H9 (cell line): ENCODE results near the gene EMC8. TPM values are rescaled to one million over a fixed set of nuclear protein-coding genes. Genes with fewer than 3 reads are reported as not detected.

Experiments used
- DNase-seq: peaks from one replicate; pipeline ENCODE4 v3.0.0-alpha.2; 2017
- H2AFZ ChIP-seq: one replicate; pipeline ENCODE4 v1.6.1; 2013; ENCODE audit warnings: mild to moderate bottlenecking, low read length, control low read depth, moderate library complexity
- H2AK5ac ChIP-seq: 2 replicates; pipeline ENCODE4 v1.6.1; 2013; ENCODE audit warnings: low read length, control low read depth, mixed read lengths; ENCODE audit not compliant: insufficient read length
- H2BK120ac ChIP-seq: one replicate; pipeline ENCODE4 v1.6.1; 2013; ENCODE audit warnings: low read depth, mild to moderate bottlenecking, low read length, control low read depth, inconsistent platforms; ENCODE audit not compliant: poor library complexity, severe bottlenecking
- H2BK12ac ChIP-seq: 2 replicates; pipeline ENCODE4 v1.6.1; 2013; ENCODE audit warnings: low read length, control low read depth, mixed read lengths, low read depth; ENCODE audit not compliant: insufficient read length
- H2BK15ac ChIP-seq: 2 replicates; pipeline ENCODE4 v1.6.1; 2013; ENCODE audit warnings: low read depth, low read length, control low read depth
- H2BK20ac ChIP-seq: one replicate; pipeline ENCODE4 v1.6.1; 2013; ENCODE audit warnings: low read depth, mild to moderate bottlenecking, low read length, control low read depth, inconsistent platforms; ENCODE audit not compliant: poor library complexity, severe bottlenecking
- H2BK5ac ChIP-seq: 2 replicates; pipeline ENCODE4 v1.6.1; 2013; ENCODE audit warnings: low read length, control low read depth, mixed read lengths; ENCODE audit not compliant: insufficient read length
- H3K14ac ChIP-seq: 2 replicates; pipeline ENCODE4 v1.6.1; 2013; ENCODE audit warnings: low read length, control low read depth; ENCODE audit not compliant: insufficient read depth
- H3K18ac ChIP-seq: 2 replicates; pipeline ENCODE4 v1.6.1; 2013; ENCODE audit warnings: low read depth, mild to moderate bottlenecking, mixed read lengths, low read length, control low read depth; ENCODE audit not compliant: insufficient read length
- H3K23ac ChIP-seq: 2 replicates; pipeline ENCODE4 v1.6.1; 2013; ENCODE audit warnings: low read length, control low read depth, mixed read lengths, low read depth; ENCODE audit not compliant: insufficient read length
- H3K23me2 ChIP-seq: 2 replicates; pipeline ENCODE4 v1.6.1; 2013; ENCODE audit warnings: low read depth, mild to moderate bottlenecking, mixed read lengths, low read length, control low read depth; ENCODE audit not compliant: insufficient read length, poor library complexity, severe bottlenecking
- H3K27ac ChIP-seq: 2 replicates; pipeline ENCODE4 v1.5.1; 2013; ENCODE audit warnings: low read length, control low read depth, mixed read lengths, low read depth; ENCODE audit not compliant: insufficient read length
- H3K27me3 ChIP-seq: 2 replicates; pipeline ENCODE4 v1.6.1; 2013; ENCODE audit warnings: low read length, control low read depth, inconsistent platforms; ENCODE audit not compliant: insufficient read depth
- H3K4ac ChIP-seq: 2 replicates; pipeline ENCODE4 v1.6.1; 2013; ENCODE audit warnings: low read depth, mild to moderate bottlenecking, control low read depth, inconsistent platforms, low read length, moderate library complexity
- H3K4me1 ChIP-seq: 2 replicates; pipeline ENCODE4 v1.6.1; 2013; ENCODE audit warnings: low read length, control low read depth, inconsistent platforms; ENCODE audit not compliant: insufficient read depth
- H3K4me2 ChIP-seq: 2 replicates; pipeline ENCODE4 v1.6.1; 2013; ENCODE audit warnings: low read length, control low read depth, mixed read lengths; ENCODE audit not compliant: insufficient read length, insufficient read depth
- H3K56ac ChIP-seq: 2 replicates; pipeline ENCODE4 v1.6.1; 2013; ENCODE audit warnings: low read depth, mild to moderate bottlenecking, mixed read lengths, low read length, control low read depth; ENCODE audit not compliant: insufficient read length
- H3K79me1 ChIP-seq: 2 replicates; pipeline ENCODE4 v1.6.1; 2013; ENCODE audit warnings: low read depth, mild to moderate bottlenecking, moderate library complexity, low read length, control low read depth, inconsistent platforms; ENCODE audit not compliant: insufficient read depth, poor library complexity, severe bottlenecking
- H3K79me2 ChIP-seq: 2 replicates; pipeline ENCODE4 v1.6.1; 2013; ENCODE audit warnings: low read length, control low read depth, inconsistent platforms; ENCODE audit not compliant: insufficient read depth
- H3K9ac ChIP-seq: 2 replicates; pipeline ENCODE4 v1.6.1; 2013; ENCODE audit warnings: low read length, control low read depth, mixed read lengths; ENCODE audit not compliant: insufficient read length; ENCODE audit errors: extremely low read depth
- H3K9me3 ChIP-seq: one replicate; pipeline ENCODE4 v1.6.1; 2013; ENCODE audit warnings: low read depth, low read length, inconsistent platforms; ENCODE audit not compliant: control insufficient read depth
- H3T11ph ChIP-seq: one replicate; pipeline ENCODE4 v1.6.1; 2013; ENCODE audit warnings: mild to moderate bottlenecking, low read length, control low read depth, inconsistent platforms
- H4K20me1 ChIP-seq: one replicate; pipeline ENCODE4 v1.6.1; 2013; ENCODE audit not compliant: control insufficient read depth, insufficient read length, insufficient read depth
- H4K5ac ChIP-seq: 2 replicates; pipeline ENCODE4 v1.6.1; 2013; ENCODE audit warnings: low read depth, mild to moderate bottlenecking, mixed read lengths, low read length, control low read depth; ENCODE audit not compliant: insufficient read length
- H4K8ac ChIP-seq: replicated peaks from 2 replicates; pipeline ENCODE4 v1.6.1; 2013; ENCODE audit warnings: low read length, control low read depth, mixed read lengths, low read depth; ENCODE audit not compliant: insufficient read length
- H4K91ac ChIP-seq: 2 replicates; pipeline ENCODE4 v1.6.1; 2013; ENCODE audit warnings: low read depth, mild to moderate bottlenecking, moderate library complexity, mixed read lengths, low read length, control low read depth; ENCODE audit not compliant: insufficient read length
- H3K27ac Mint-ChIP-seq, 3 experiments: 2 replicates in 2 of 3; 3 replicates in 1 of 3; pipeline ENCODE4 v1.8.0; 2020 to 2021; ENCODE audit warnings: mixed read lengths in 3 of 3, mild to moderate bottlenecking in 1 of 3, moderate library complexity in 1 of 3
- H3K27me3 Mint-ChIP-seq: 2 replicates; pipeline ENCODE4 v1.8.0; 2021; ENCODE audit warnings: low read depth, mild to moderate bottlenecking, moderate library complexity, mixed read lengths
- H3K36me3 Mint-ChIP-seq, 3 experiments: 2 replicates in 2 of 3; 3 replicates in 1 of 3; pipeline ENCODE4 v1.8.0; 2020 to 2021; ENCODE audit warnings: low read depth in 3 of 3, mixed read lengths in 3 of 3; ENCODE audit not compliant: insufficient read depth in 1 of 3
- H3K4me1 Mint-ChIP-seq, 2 experiments: 2 replicates each; pipeline ENCODE4 v1.8.0; 2020; ENCODE audit warnings: mixed read lengths in 2 of 2
- H3K4me3 Mint-ChIP-seq, 2 experiments: 2 replicates in 1 of 2; 3 replicates in 1 of 2; pipeline ENCODE4 v1.8.0; 2020 to 2021; ENCODE audit warnings: mild to moderate bottlenecking in 2 of 2, mixed read lengths in 2 of 2, moderate library complexity in 1 of 2
- H3K9me3 Mint-ChIP-seq, 2 experiments: 2 replicates in 1 of 2; 3 replicates in 1 of 2; pipeline ENCODE4 v1.8.0; 2020; ENCODE audit warnings: mild to moderate bottlenecking in 2 of 2, mixed read lengths in 2 of 2, moderate library complexity in 1 of 2
- WGBS: extraction: QIAGEN DNeasy Blood & Tissue Kit; methylation state at CpG from one replicate; pipeline ENCODE4 v1.1.7; 2013; ENCODE audit warnings: missing lambda C conversion rate, low lambda C conversion rate, mixed read lengths; ENCODE audit not compliant: insufficient read length; ENCODE audit errors: extremely low coverage; 5-methylcytosine and 5-hydroxymethylcytosine counted together
- total RNA-seq: library from RNA; stranded (reverse); gene quantifications from 2 replicates; pipeline ENCODE4 v1.2.1, GENCODE V29; 2021
- TF ChIP-seq, protein P1 (sequence below): fragments of 200-600 bp; sonication (generic); conservative IDR thresholded peaks from 3 replicates; pipeline ENCODE4 v1.8.0; 2021; ENCODE audit warnings: antibody characterized with exemption, mild to moderate bottlenecking

EMC8 gene
- total RNA-seq, 1 experiment from 2014 or later = 52.3 TPM

DNA sequence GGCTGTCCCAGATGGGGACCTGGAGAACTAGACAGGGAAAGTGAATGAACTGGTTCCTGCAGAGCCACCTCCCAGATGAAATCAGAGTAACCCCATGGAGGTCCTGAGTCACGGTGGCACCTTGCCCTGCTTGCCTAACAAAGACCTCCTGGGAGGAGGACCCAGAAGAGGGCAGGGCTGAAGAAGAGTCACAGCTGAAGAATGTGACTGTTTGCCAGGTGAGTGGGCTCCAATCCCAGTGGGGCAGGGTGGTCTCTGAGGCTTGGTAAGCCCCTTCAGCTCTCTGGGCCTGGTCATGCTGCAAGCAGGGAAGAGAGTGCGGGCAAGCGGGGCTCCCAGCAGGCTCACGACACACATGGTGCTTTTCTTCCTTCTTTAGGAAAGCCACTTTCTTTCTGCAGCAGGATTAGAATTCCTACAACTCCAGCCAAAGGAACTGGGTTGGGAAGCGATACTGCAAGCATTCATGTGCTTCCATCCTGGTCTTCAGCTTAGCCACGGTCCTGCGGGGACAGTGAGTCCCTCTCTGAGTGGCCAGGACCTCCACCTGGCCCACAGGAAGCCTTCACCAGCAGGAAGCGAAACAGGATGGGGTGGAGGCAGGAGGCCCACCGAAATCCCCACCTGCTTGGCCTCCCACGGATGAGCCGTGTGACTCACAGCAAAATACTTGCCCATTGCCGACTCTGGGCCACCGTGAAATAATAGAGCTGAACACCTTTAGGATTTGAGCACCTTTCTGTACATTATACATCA lies 52.7 kb downstream of the EMC8 start:
- Histone ChIP-seq H3K18ac (no peak overlapping the region), H2BK5ac (no peak overlapping the region), H3K14ac (peak overlapping the region; percentile 59; the same call in 1 of the 2 replicates), H3K4me1 (peaks cover 10% of the 10 kb centered on the region; the same call in 1 of the 2 replicates), H3K79me1 (no peaks in the 10 kb centered on the region), H3K9ac (no peak overlapping the region), H3K9me3 (no peaks in the 10 kb centered on the region), H4K5ac (no peak overlapping the region), H2AK5ac (no peak overlapping the region), H2BK15ac (no peak overlapping the region), H2BK120ac (no peak overlapping the region), H2AFZ (no peak overlapping the region), H2BK12ac (no peak overlapping the region), H4K91ac (no peak overlapping the region), H4K20me1 (no peaks in the 10 kb centered on the region), H3K79me2 (no peaks in the 10 kb centered on the region), H3K27me3 (no peaks in the 10 kb centered on the region; the same call in 1 of the 2 replicates), H3K27ac (no peak overlapping the region), H3K4me2 (no peak overlapping the region), H3K23me2 (peaks cover 8% of the 10 kb centered on the region), H3K56ac (no peak overlapping the region), H3K23ac (no peak overlapping the region), H2BK20ac (no peak overlapping the region), H4K8ac (no peak overlapping the region), H3K4ac (no peak overlapping the region), H3T11ph (no peak overlapping the region)
- peak; percentile 65 for DNase-seq
- Mint-ChIP-seq H3K4me3 (peak overlapping the region; percentile 14 to 31; a peak in 2 of 5 replicates), H3K4me1 (peaks cover 33 to 36% of the 10 kb centered on the region in 2 experiments), H3K27ac (peak overlapping the region in 2 of 3 experiments; percentile 89 to 96; a peak in 4 of 7 replicates), H3K9me3 (no peaks in the 10 kb centered on the region), H3K27me3 (peaks cover 16% of the 10 kb centered on the region), H3K36me3 (no peaks in the 10 kb centered on the region; a peak in 1 of 7 replicates)
- no CpG with 5 or more reads among the region's 13 CpGs for WGBS
- TF ChIP-seq, protein P1, sequence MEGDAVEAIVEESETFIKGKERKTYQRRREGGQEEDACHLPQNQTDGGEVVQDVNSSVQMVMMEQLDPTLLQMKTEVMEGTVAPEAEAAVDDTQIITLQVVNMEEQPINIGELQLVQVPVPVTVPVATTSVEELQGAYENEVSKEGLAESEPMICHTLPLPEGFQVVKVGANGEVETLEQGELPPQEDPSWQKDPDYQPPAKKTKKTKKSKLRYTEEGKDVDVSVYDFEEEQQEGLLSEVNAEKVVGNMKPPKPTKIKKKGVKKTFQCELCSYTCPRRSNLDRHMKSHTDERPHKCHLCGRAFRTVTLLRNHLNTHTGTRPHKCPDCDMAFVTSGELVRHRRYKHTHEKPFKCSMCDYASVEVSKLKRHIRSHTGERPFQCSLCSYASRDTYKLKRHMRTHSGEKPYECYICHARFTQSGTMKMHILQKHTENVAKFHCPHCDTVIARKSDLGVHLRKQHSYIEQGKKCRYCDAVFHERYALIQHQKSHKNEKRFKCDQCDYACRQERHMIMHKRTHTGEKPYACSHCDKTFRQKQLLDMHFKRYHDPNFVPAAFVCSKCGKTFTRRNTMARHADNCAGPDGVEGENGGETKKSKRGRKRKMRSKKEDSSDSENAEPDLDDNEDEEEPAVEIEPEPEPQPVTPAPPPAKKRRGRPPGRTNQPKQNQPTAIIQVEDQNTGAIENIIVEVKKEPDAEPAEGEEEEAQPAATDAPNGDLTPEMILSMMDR = no peak
